22Rv1 (cell line): ENCODE results near the gene AGXT2.
"Not testable (repeated sequence)": the region's sequence is repeated elsewhere in the genome, so short reads cannot be mapped to it uniquely, and the experiment has no call there.

Source experiments
- H3K27ac ChIP-seq: fragments of 450-650 bp; 2 replicates; pipeline ENCODE4 v1.5.1; 2017
- CTCF ChIP-seq: fragments of 450-650 bp; IDR thresholded peaks from 2 replicates; pipeline ENCODE4 v1.5.1; 2017; ENCODE audit warnings: mild to moderate bottlenecking
- ZFX ChIP-seq: fragments of 450-650 bp; IDR thresholded peaks from 2 replicates; pipeline ENCODE4 v1.6.1; 2017; ENCODE audit warnings: antibody characterized with exemption, borderline replicate concordance

Gene AGXT2

GRCh38 chr5:34991486-34992238 lies 56.1 kb downstream of the AGXT2 start:
- no peak overlapping the region for H3K27ac ChIP-seq

DNA sequence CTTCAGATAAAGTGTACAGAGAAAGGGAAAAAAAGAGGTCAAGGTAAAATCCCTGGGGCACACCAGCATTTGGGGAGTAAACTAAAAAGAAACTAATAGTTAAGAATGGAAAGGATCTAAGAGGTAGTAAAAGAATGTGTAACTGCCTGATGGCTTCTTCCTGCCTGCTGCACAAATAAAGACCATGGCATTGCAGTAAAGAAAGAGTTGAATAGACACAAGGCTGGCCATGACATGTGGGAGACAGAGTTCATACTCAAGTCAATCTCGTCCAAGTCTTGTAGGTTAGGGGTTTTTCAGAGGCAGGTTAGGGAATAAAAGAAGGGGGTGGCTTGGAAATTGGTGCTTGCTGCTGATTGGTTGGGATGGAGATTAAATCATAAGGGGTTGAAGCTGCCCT lies 60.8 kb downstream of the AGXT2 start:
- H3K27ac ChIP-seq, result no peak overlapping the region

More at GRCh38 chr5:34991486-34992238, 56.1 kb downstream of the AGXT2 start:
- TF ChIP-seq ZFX, result no peak
- TF ChIP-seq CTCF, result no peak

DNA sequence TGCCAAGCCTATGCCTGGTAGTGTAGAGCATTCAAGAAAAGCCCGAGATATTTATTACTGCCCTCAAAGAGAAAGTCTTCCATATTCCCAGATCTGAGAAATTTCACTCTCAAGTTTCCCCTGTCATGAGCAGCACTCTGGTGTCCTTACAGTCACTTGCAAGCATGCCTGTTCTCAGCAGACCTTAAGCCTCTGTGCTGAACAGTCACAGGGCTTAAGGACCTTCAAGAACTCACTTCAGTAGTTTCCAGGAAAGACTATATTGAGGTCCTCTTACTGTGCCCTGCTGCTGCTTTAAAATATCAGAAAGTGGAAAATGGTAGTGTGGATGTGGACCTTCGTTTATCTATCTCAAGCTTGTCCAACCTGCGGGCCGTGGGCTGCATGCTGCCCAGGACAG lies 64.9 kb downstream of the AGXT2 start:
- H3K27ac ChIP-seq, result no peak overlapping the region
- no peak for TF ChIP-seq CTCF
- TF ChIP-seq ZFX, result no peak

More for the DNA sequence above, 60.8 kb downstream of the AGXT2 start:
- TF ChIP-seq CTCF (no peak), ZFX (no peak)

- TF ChIP-seq CTCF (no peak), ZFX (no peak)
- H3K27ac ChIP-seq, result no peak overlapping the region
These were observed 69.1 kb downstream of the AGXT2 start for GRCh38 chr5:34978681-34979080.

- no peak overlapping the region for H3K27ac ChIP-seq
- TF ChIP-seq CTCF, result no peak
- TF ChIP-seq ZFX, result no peak
These were observed 69.7 kb downstream of the AGXT2 start for GRCh38 chr5:34977934-34978613.

DNA sequence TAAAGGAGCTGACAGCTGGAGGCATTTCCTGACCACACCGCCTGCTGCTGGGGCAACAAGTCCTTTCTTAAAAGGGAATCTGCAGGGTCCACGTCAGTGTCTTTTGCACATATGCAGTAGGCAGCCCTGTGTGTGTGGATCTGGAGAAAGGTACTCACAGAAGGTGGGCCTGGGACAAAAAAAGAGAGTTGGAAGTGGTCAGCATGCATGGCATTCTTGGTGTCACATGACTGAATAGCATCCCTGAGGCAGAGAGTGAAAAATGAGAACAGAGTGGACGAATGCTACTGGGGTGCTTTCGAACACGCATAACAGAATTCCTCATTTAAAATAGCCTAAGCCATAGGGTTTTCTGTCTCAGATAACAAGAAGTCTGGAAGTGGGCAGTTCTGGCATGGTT lies 71.4 kb downstream of the AGXT2 start:
- no peak for TF ChIP-seq CTCF
- no peak for TF ChIP-seq ZFX
- H3K27ac ChIP-seq, result no peak overlapping the region

- H3K27ac ChIP-seq, result not testable (repeated sequence)
These were observed 76.1 kb downstream of the AGXT2 start for GRCh38 chr5:34971655-34972054.

DNA sequence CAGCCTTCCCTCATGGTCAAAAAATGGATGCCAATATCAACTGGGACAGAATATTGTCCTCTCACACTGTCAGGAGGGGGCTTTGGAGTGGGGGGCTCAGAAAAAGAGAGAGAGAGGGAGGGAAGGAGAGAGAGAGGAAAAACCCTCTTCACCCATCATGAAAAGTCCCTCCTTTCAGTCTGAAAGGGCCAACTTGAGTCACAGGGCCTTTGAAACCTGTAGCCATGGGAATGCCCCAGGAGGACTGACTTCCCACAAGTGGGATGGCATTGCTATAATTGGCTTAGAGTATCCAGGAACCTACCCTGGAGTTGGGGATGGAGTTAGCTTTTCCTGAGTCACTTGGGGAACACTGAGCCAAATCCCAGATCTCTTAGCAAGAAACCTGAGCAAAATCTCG lies 77.2 kb downstream of the AGXT2 start:
- TF ChIP-seq CTCF (no peak), ZFX (no peak)
- no peak overlapping the region for H3K27ac ChIP-seq
